Superior temporal gyrus (tissue), 1 donor: ENCODE results near the gene ADGRG7.

ENCODE experiments used
- DNase-seq: peaks from one replicate; pipeline ENCODE4 v3.0.0-alpha.2; 2016; ENCODE audit errors: extremely low spot score

The ADGRG7 gene

GRCh38 chr3:100600181-100601042 is 9.0 kb upstream of the ADGRG7 start:
- no peak for DNase-seq

- no peak for DNase-seq
Observed at GRCh38 chr3:100602506-100603444, 6.6 kb upstream of the ADGRG7 start.

- no peak for DNase-seq
Observed at GRCh38 chr3:100603469-100603868, 5.9 kb upstream of the ADGRG7 start.

- DNase-seq: no peak
Observed at GRCh38 chr3:100605358-100605757, 4.0 kb upstream of the ADGRG7 start.

- DNase-seq: no peak
Observed at GRCh38 chr3:100606894-100607512, 2.4 kb upstream of the ADGRG7 start.

- DNase-seq: no peak
Observed at GRCh38 chr3:100609963-100610362, 562 bp downstream of the ADGRG7 start.

- no peak for DNase-seq
Observed at GRCh38 chr3:100611221-100611620, 1.8 kb downstream of the ADGRG7 start.

GRCh38 chr3:100613721-100614390 is 4.5 kb downstream of the ADGRG7 start:
- no peak for DNase-seq

- no peak for DNase-seq
Observed at GRCh38 chr3:100614941-100615340, 5.5 kb downstream of the ADGRG7 start.

- no peak for DNase-seq
Observed at GRCh38 chr3:100615684-100616083, 6.3 kb downstream of the ADGRG7 start.

- no peak for DNase-seq
Observed at GRCh38 chr3:100621251-100621650, 11.8 kb downstream of the ADGRG7 start.

- DNase-seq: no peak
Observed at GRCh38 chr3:100627491-100627890, 18.1 kb downstream of the ADGRG7 start.

- DNase-seq: no peak
Observed at GRCh38 chr3:100629421-100630127, 20.2 kb downstream of the ADGRG7 start.

- DNase-seq: no peak
Observed at GRCh38 chr3:100630664-100631063, 21.3 kb downstream of the ADGRG7 start.

- no peak for DNase-seq
Observed at GRCh38 chr3:100631236-100631635, 21.8 kb downstream of the ADGRG7 start.

GRCh38 chr3:100634493-100635272 is 25.3 kb downstream of the ADGRG7 start:
- DNase-seq: no peak

GRCh38 chr3:100635273-100635701 is 25.9 kb downstream of the ADGRG7 start:
- DNase-seq: no peak

- DNase-seq: peak; percentile 17
Observed at GRCh38 chr3:100637197-100637631, 27.8 kb downstream of the ADGRG7 start.

GRCh38 chr3:100640633-100641032 is 31.2 kb downstream of the ADGRG7 start:
- DNase-seq: no peak

GRCh38 chr3:100641471-100642032 is 32.2 kb downstream of the ADGRG7 start:
- no peak for DNase-seq
